K562 (cell line): ENCODE measurements around the gene SLC48A1. TPM values are rescaled to one million over a fixed set of nuclear protein-coding genes. Genes with fewer than 3 reads are reported as not detected.
A peak's percentile ranks its signal among the peaks of the same experiment; 100 is the strongest.

Experiments
- ATAC-seq: fragments of 200-7000 bp; cut with Tn5 transposase; 3 replicates; pipeline ENCODE4 v1.9.1; 2020; ENCODE audit warnings: moderate library complexity
- BruUV-seq: library from RNA; stranded (reverse); fragments of 400-500 nt; replicated peaks from 2 replicates; lab custom pipeline; 2021; lab: Mats Ljungman, UMichigan
- CTCF ChIA-PET: fragments of 300-600 bp; formaldehyde crosslinking; extraction: SDS; loops from one replicate; lab custom pipeline; 2021; ENCODE audit warnings: low intra/inter-chr PET ratio; lab: Yijun Ruan, JAX
- POLR2A ChIA-PET: fragments of 300-600, 350-650 bp; sonication (Branson Sonifier 250); formaldehyde crosslinking; extraction: SDS; loops from one replicate; lab custom pipeline; 2021; ENCODE audit warnings: antibody characterized with exemption, inconsistent platforms; lab: Yijun Ruan, JAX
- DNase-seq, 4 experiments: peaks; one replicate each; pipeline versions ENCODE4 v3.0.0 to v3.0.0-alpha.2; 2011 to 2018; ENCODE audit warnings: low spot score in 3 of 4, mixed read lengths in 3 of 4; ENCODE audit errors: extremely low read depth in 1 of 4
- FAIRE-seq: peaks from 2 replicates; lab custom pipeline; 2011; peaks lifted over from hg19 to GRCh38; lab: Jason Lieb, UNC
- H2AFZ ChIP-seq: 2 replicates; pipeline ENCODE4 v1.6.0; 2011; ENCODE audit warnings: low read depth, low read length, control low read depth, inconsistent platforms
- H3K27ac ChIP-seq: fragments of 200-600 bp; 3 replicates; pipeline ENCODE4 v1.8.0; 2011; ENCODE audit warnings: low read depth, mild to moderate bottlenecking, control low read depth, inconsistent platforms, low read length, moderate library complexity, mixed read lengths; ENCODE audit errors: extremely low read depth
- H3K27me3 ChIP-seq, 2 experiments: fragments of 300-600 bp in 1 of 2; 2 replicates in 1 of 2; 3 replicates in 1 of 2; pipeline versions ENCODE4 v1.6.0 to v1.8.0; 2011; ENCODE audit warnings: inconsistent platforms in 2 of 2, low read length in 2 of 2, mild to moderate bottlenecking in 1 of 2, mixed read lengths in 1 of 2, moderate library complexity in 1 of 2; ENCODE audit not compliant: control insufficient read depth in 2 of 2, insufficient read depth in 2 of 2
- H3K36me3 ChIP-seq: fragments of 300-600 bp; 3 replicates; pipeline ENCODE4 v1.8.0; 2011; ENCODE audit warnings: mild to moderate bottlenecking, low read length, inconsistent platforms; ENCODE audit not compliant: control insufficient read depth, insufficient read depth
- H3K4me1 ChIP-seq, 2 experiments: fragments of 200-600 bp in 1 of 2; replicated peaks in 1 of 2; 2 replicates in 1 of 2; 3 replicates in 1 of 2; pipeline versions ENCODE4 v1.5.1 to v1.8.0; 2011; ENCODE audit warnings: inconsistent platforms in 2 of 2, low read length in 2 of 2, mild to moderate bottlenecking in 1 of 2, mixed read lengths in 1 of 2, moderate library complexity in 1 of 2; ENCODE audit not compliant: control insufficient read depth in 2 of 2, insufficient read depth in 2 of 2
- H3K4me2 ChIP-seq: 2 replicates; pipeline ENCODE4 v1.6.1; 2011; ENCODE audit warnings: low read length, control low read depth, inconsistent platforms, mixed read lengths; ENCODE audit not compliant: insufficient read depth
- H3K4me3 ChIP-seq: fragments of 200-600 bp; sonication (generic), shearing (Covaris generic); 2 replicates; pipeline ENCODE4 v1.5.1; 2016; ENCODE audit warnings: control low read depth, inconsistent platforms
- H3K79me2 ChIP-seq: fragments of 200-600 bp; 3 replicates; pipeline ENCODE4 v1.8.0; 2011; ENCODE audit warnings: low read length, inconsistent platforms; ENCODE audit not compliant: control insufficient read depth, insufficient read depth
- H3K9ac ChIP-seq, 2 experiments: 2 replicates each; pipeline versions ENCODE4 v1.6.0 to v1.6.1; 2011; ENCODE audit warnings: low read depth in 2 of 2, low read length in 2 of 2, control low read depth in 1 of 2, inconsistent platforms in 1 of 2, mild to moderate bottlenecking in 1 of 2, mixed read lengths in 1 of 2; ENCODE audit not compliant: insufficient read depth in 1 of 2
- H3K9me1 ChIP-seq: one replicate; pipeline ENCODE4 v1.6.0; 2011; ENCODE audit warnings: inconsistent platforms, mild to moderate bottlenecking, low read length, moderate library complexity; ENCODE audit not compliant: control insufficient read depth, insufficient read depth
- H3K9me3 ChIP-seq: replicated peaks from 2 replicates; pipeline ENCODE4 v1.5.1; 2011; ENCODE audit warnings: low read depth, low read length, inconsistent platforms; ENCODE audit not compliant: control insufficient read depth, insufficient read depth
- H4K20me1 ChIP-seq: replicated peaks from 2 replicates; pipeline ENCODE4 v1.6.1; 2011; ENCODE audit warnings: low read length, inconsistent platforms, mixed read lengths; ENCODE audit not compliant: control insufficient read depth, insufficient read depth
- CBX1 ChIP-seq: sonication (generic); IDR thresholded peaks from 2 replicates; pipeline ENCODE4 v1.6.1; 2016; ENCODE audit warnings: antibody characterized with exemption, low read depth, mild to moderate bottlenecking
- ELF1 ChIP-seq: fragments of 200-800 bp; sonication (Bioruptor generic); IDR thresholded peaks from 2 replicates; pipeline ENCODE4 v1.6.1; 2016; ENCODE audit warnings: missing genetic modification characterization, missing compliant biosample characterization
- GTF2F1 ChIP-seq: IDR thresholded peaks from 2 replicates; pipeline ENCODE4 v1.6.1; 2011; ENCODE audit warnings: low read depth, low read length, improper control_type of control experiment
- KAT2B ChIP-seq: IDR thresholded peaks from one replicate; pipeline ENCODE4 v1.6.1; 2012; ENCODE audit warnings: low read depth, mild to moderate bottlenecking, control low read depth, inconsistent platforms, low read length, moderate library complexity
- KDM1A ChIP-seq, 2 experiments: fragments of 450-650 bp; IDR thresholded peaks; 2 replicates each; pipeline ENCODE4 v1.6.1; 2016; ENCODE audit warnings: mild to moderate bottlenecking in 2 of 2
- LCOR ChIP-seq: sonication (generic); formaldehyde crosslinking; IDR thresholded peaks from 2 replicates; pipeline ENCODE4 v1.8.0; 2022; ENCODE audit warnings: mild to moderate bottlenecking, missing genetic modification reagents
- MAZ ChIP-seq, 2 experiments: fragments of 450-650 bp in 1 of 2; sonication (generic) in 1 of 2; formaldehyde crosslinking; IDR thresholded peaks in 1 of 2; conservative IDR thresholded peaks in 1 of 2; 2 replicates each; pipeline versions ENCODE4 v1.4.0 to v1.5.0; 2020; ENCODE audit warnings: mild to moderate bottlenecking in 1 of 2, missing genetic modification reagents in 1 of 2
- NFIC ChIP-seq: fragments of 450-650 bp; IDR thresholded peaks from 2 replicates; pipeline ENCODE4 v1.6.1; 2017; ENCODE audit warnings: mild to moderate bottlenecking, inconsistent platforms
- RBM25 ChIP-seq: fragments of 200-400 bp; formaldehyde crosslinking; IDR thresholded peaks from 2 replicates; pipeline ENCODE4 v1.6.1; 2018; ENCODE audit warnings: low read length, low read depth, moderate library complexity; ENCODE audit not compliant: severe bottlenecking
- SREBF2 ChIP-seq: sonication (generic); formaldehyde crosslinking; IDR thresholded peaks from 2 replicates; pipeline ENCODE4 v1.4.0; 2020; ENCODE audit warnings: mild to moderate bottlenecking, missing genetic modification reagents
- ZKSCAN1 ChIP-seq: fragments of 150-350 bp; IDR thresholded peaks from 2 replicates; pipeline ENCODE4 v1.6.1; 2016; ENCODE audit warnings: low read depth, low read length
- WGBS: fragments of 100-300 bp; shearing (Covaris generic); methylation state at CpG from one replicate; pipeline ENCODE4 v1.1.6; 2016; ENCODE audit warnings: low coverage, mixed read lengths; ENCODE audit not compliant: insufficient coverage; ENCODE audit errors: missing lambda C conversion rate; 5-methylcytosine and 5-hydroxymethylcytosine counted together
- in situ Hi-C: fragments of 300-500 bp; cut with MboI; formaldehyde crosslinking; loops from 4 replicates; pipeline ENCODE4 v1.15.0; 2018; ENCODE audit warnings: inconsistent platforms, mixed read lengths
- intact Hi-C: fragments of 100-400 bp; cut with micrococcal nuclease; formaldehyde crosslinking; loops from 2 replicates; pipeline ENCODE4 v1.14.2; 2022
- polyA plus RNA-seq, 8 experiments: library from polyadenylated mRNA; depleted of rRNA in 4 of 8; stranded (reverse) in 5 of 8; unstranded in 3 of 8; fragments of >200 nt; fragmentation: Nextera tagmentation in 2 of 8; fragmentation: Illumina TruSeq in 1 of 8; extraction: Ambion mirVana in 2 of 8; extraction: Trizol in 1 of 8; gene quantifications; 2 replicates each; pipeline versions ENCODE4 v1.2.1 to v1.2.3, GENCODE V29; 2011 to 2014; ENCODE audit warnings: inconsistent platforms in 1 of 8, missing spikeins in 1 of 8
- total RNA-seq, 7 experiments: library from RNA; depleted of rRNA in 6 of 7; stranded (reverse); fragments of >200 nt in 6 of 7; fragmentation: Illumina TruSeq in 2 of 7; extraction: Trizol in 2 of 7; gene quantifications; 2 replicates each; pipeline versions ENCODE4 v1.2.1 to v1.2.3, GENCODE V29; 2011 to 2021; ENCODE audit warnings: low replicate concordance in 1 of 7
- TF ChIP-seq, protein P1 (sequence below), 2 experiments: fragments of 450-650 bp in 1 of 2; sonication (generic) in 1 of 2; formaldehyde crosslinking in 1 of 2; IDR thresholded peaks in 1 of 2; conservative IDR thresholded peaks in 1 of 2; 2 replicates each; pipeline versions ENCODE4 v1.6.1 to v1.8.1; 2016 to 2023; ENCODE audit warnings: mild to moderate bottlenecking in 2 of 2, moderate library complexity in 2 of 2, inconsistent platforms in 1 of 2, missing genetic modification reagents in 1 of 2
- TF ChIP-seq, protein P2 (sequence below), 2 experiments: fragments of 250-450 bp in 1 of 2; fragments of 450-650 bp in 1 of 2; sonication (Bioruptor Pico) in 1 of 2; IDR thresholded peaks; 2 replicates each; pipeline versions ENCODE4 v1.6.1 to v1.8.0; 2016 to 2021; ENCODE audit warnings: mild to moderate bottlenecking in 2 of 2, moderate library complexity in 2 of 2, missing compliant biosample characterization in 1 of 2, missing genetic modification characterization in 1 of 2
- TF ChIP-seq, protein P3 (sequence below): sonication (generic); formaldehyde crosslinking; IDR thresholded peaks from 2 replicates; pipeline ENCODE4 v1.9.0; 2022; ENCODE audit warnings: mild to moderate bottlenecking, missing genetic modification reagents
- TF ChIP-seq, protein P4 (sequence below): fragments of 450-650 bp; IDR thresholded peaks from 2 replicates; pipeline ENCODE4 v1.6.1; 2016
- TF ChIP-seq, protein P5 (sequence below): sonication (generic); formaldehyde crosslinking; IDR thresholded peaks from 2 replicates; pipeline ENCODE4 v1.8.1; 2023; ENCODE audit warnings: mild to moderate bottlenecking, missing genetic modification reagents, moderate library complexity

Gene SLC48A1
- total and polyA plus RNA-seq, 9 of the 15 experiments (the other 6 are each of a cell fraction or from before 2014, with no cell fraction given) = 10.7 to 37.5 (median 18.7) TPM

DNA sequence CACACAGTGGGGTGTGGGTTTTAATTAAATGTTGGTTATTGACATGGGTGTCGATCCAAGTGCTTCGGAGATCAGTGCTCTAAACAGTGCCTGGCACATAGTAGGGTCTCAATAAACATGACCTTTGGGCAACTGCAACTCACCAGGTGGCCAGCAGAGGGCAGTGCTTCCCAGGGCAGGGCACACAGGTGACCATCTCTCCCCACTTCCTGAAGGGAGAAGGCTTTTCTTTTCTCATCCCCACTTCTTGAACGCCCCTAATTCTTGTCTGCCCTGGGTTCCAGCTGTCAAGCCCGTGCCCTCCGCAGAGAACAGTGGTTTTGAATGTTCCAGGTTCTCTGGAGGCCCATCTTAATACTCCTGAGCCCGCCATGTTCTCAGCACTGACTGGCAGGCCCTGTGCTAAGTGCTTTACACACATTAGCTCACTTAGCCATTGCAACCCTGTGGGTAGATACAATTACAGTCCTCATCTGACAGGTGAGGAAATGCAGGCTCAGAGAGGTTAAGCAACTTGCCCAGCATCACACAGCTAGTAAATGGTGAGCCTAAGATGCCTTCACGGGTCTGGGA is 30.7 kb upstream of the SLC48A1 start:
- Histone ChIP-seq H3K4me1 (peaks cover 27 to 54% of the 10 kb centered on the region in 2 experiments), H3K9me1 (no peaks in the 10 kb centered on the region), H4K20me1 (no peaks in the 10 kb centered on the region; the same call in 1 of the 2 replicates), H3K27me3 (peaks cover 7 to 41% of the 10 kb centered on the region in 2 experiments), H3K9ac (no peak overlapping the region), H3K79me2 (no peaks in the 10 kb centered on the region), H3K36me3 (no peaks in the 10 kb centered on the region), H2AFZ (no peak overlapping the region), H3K9me3 (no peaks in the 10 kb centered on the region), H3K27ac (no peak overlapping the region), H3K4me3 (no peak overlapping the region), H3K4me2 (no peak overlapping the region)
- CTCF ChIA-PET = interaction anchor here (0.6 to 5.5 kb wide), 9 partner anchors 17 to 221 kb away, joined by 4 to 59 read pairs (median 6); partner anchors contain the start of genes SLC48A1 and TMEM106C
- no TSS peak for BruUV-seq
- WGBS = 25% methylated on average over 7 of the region's 7 CpGs
- FAIRE-seq = peak; percentile 98
- in situ Hi-C loops = no loop called here
- intact Hi-C loops = loop anchor here (1.0 to 2.0 kb wide), 3 partner anchors 26 to 95 kb away; no protein-coding TSS in a partner anchor
- DNase-seq = peak; percentile 71 to 76 (median 74)
- ATAC-seq = peak; percentile 57
- POLR2A ChIA-PET = interaction anchor here (0.6 to 3.8 kb wide), 4 partner anchors 9 to 96 kb away, joined by 3 to 11 read pairs (median 5); no protein-coding TSS in a partner anchor
- no peak for TF ChIP-seq GTF2F1
- TF ChIP-seq MAZ (CRISPR knock-in tag; conservative IDR thresholded peaks at IDR 0.05 in 1 of 2, IDR thresholded peaks at IDR 0.05 in 1 of 2) = peak in 1 of 2 experiments; percentile 68; a peak in 2 of 4 replicates
- no peak for TF ChIP-seq SREBF2 (CRISPR knock-in tag)
- TF ChIP-seq, protein P1, sequence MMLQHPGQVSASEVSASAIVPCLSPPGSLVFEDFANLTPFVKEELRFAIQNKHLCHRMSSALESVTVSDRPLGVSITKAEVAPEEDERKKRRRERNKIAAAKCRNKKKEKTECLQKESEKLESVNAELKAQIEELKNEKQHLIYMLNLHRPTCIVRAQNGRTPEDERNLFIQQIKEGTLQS (IDR thresholded peaks at IDR 0.05) = no peak
- TF ChIP-seq, protein P1 (CRISPR knock-in tag; conservative IDR thresholded peaks at IDR 0.05) = peak; percentile 68
- TF ChIP-seq RBM25 = peak; percentile 90
- TF ChIP-seq, protein P2, sequence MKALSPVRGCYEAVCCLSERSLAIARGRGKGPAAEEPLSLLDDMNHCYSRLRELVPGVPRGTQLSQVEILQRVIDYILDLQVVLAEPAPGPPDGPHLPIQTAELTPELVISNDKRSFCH (CRISPR knock-in tag; IDR thresholded peaks at IDR 0.05) = no peak
- TF ChIP-seq, protein P2 (tag; IDR thresholded peaks at IDR 0.05) = 0 out of 2 replicates have a peak, but pooled peaks have one; percentile 65
- TF ChIP-seq KAT2B = no peak
- TF ChIP-seq ELF1 (tag) = peak; percentile 62; the same call in 1 of the 2 replicates
- TF ChIP-seq, protein P3, sequence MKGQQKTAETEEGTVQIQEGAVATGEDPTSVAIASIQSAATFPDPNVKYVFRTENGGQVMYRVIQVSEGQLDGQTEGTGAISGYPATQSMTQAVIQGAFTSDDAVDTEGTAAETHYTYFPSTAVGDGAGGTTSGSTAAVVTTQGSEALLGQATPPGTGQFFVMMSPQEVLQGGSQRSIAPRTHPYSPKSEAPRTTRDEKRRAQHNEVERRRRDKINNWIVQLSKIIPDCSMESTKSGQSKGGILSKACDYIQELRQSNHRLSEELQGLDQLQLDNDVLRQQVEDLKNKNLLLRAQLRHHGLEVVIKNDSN (CRISPR knock-in tag) = peak; percentile 38; the same call in 1 of the 2 replicates
- 0 out of 2 replicates have a peak, but pooled peaks have one; percentile 45 for TF ChIP-seq CBX1
- no peak for TF ChIP-seq NFIC
- TF ChIP-seq, protein P4, sequence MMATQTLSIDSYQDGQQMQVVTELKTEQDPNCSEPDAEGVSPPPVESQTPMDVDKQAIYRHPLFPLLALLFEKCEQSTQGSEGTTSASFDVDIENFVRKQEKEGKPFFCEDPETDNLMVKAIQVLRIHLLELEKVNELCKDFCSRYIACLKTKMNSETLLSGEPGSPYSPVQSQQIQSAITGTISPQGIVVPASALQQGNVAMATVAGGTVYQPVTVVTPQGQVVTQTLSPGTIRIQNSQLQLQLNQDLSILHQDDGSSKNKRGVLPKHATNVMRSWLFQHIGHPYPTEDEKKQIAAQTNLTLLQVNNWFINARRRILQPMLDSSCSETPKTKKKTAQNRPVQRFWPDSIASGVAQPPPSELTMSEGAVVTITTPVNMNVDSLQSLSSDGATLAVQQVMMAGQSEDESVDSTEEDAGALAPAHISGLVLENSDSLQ = no peak
- TF ChIP-seq LCOR (CRISPR knock-in tag) = 0 out of 2 replicates have a peak, but pooled peaks have one; percentile 49
- TF ChIP-seq KDM1A (IDR thresholded peaks at IDR 0.05) = peak; percentile 10 to 23; a peak in 2 of 4 replicates
- TF ChIP-seq ZKSCAN1 = peak; percentile 100
- TF ChIP-seq, protein P5, sequence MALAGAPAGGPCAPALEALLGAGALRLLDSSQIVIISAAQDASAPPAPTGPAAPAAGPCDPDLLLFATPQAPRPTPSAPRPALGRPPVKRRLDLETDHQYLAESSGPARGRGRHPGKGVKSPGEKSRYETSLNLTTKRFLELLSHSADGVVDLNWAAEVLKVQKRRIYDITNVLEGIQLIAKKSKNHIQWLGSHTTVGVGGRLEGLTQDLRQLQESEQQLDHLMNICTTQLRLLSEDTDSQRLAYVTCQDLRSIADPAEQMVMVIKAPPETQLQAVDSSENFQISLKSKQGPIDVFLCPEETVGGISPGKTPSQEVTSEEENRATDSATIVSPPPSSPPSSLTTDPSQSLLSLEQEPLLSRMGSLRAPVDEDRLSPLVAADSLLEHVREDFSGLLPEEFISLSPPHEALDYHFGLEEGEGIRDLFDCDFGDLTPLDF (CRISPR knock-in tag) = no peak
